HCT116 (cell line): ENCODE results near the gene SP3. TPM values are rescaled to one million over a fixed set of nuclear protein-coding genes. Genes with fewer than 3 reads are reported as not detected.

Experiments
- ATAC-seq: fragments of 200-7000 bp; cut with Tn5 transposase; 2 replicates; pipeline ENCODE4 v1.9.1; 2020; ENCODE audit warnings: mild to moderate bottlenecking, moderate library complexity
- BruUV-seq: library from RNA; stranded (reverse); fragments of 400-500 nt; replicated peaks from 2 replicates; lab custom pipeline; 2021; lab: Mats Ljungman, UMichigan
- CTCF ChIA-PET: fragments of 300-600 bp; sonication (Branson Sonifier 250); formaldehyde crosslinking; loops from one replicate; lab custom pipeline; 2021; ENCODE audit warnings: antibody characterized with exemption; lab: Charles Lee
- POLR2A ChIA-PET: fragments of 300-600, 350-600 bp; sonication (Branson Sonifier 250); formaldehyde crosslinking; loops from one replicate; lab custom pipeline; 2021; ENCODE audit warnings: antibody characterized with exemption; lab: Charles Lee
- RAD21 ChIA-PET, 2 experiments: fragments of 300-600 bp; sonication (Branson Sonifier 250); formaldehyde crosslinking; loops; one replicate each; lab custom pipeline; 2023; ENCODE audit warnings: low total read pairs in 2 of 2; ENCODE audit not compliant: uncharacterized antibody in 2 of 2, unreplicated experiment in 2 of 2, low non-redundant PET in 1 of 2; lab: Charles Lee
- DNase-seq: peaks from one replicate; pipeline ENCODE4 v3.0.0-alpha.2; 2010; ENCODE audit warnings: low read depth, low spot score
- H2AFZ ChIP-seq: fragments of 200-600 bp; shearing (Covaris generic), sonication (generic); 2 replicates; pipeline ENCODE4 v1.6.1; 2017; ENCODE audit warnings: low read depth, mixed run types, mixed read lengths, antibody characterized with exemption, low read length; ENCODE audit not compliant: poor library complexity, severe bottlenecking
- H3K27ac ChIP-seq: 2 replicates; pipeline ENCODE4 v1.5.1; 2012; ENCODE audit warnings: low read depth, low read length
- H3K27me3 ChIP-seq: fragments of 200-600 bp; sonication (generic); 2 replicates; pipeline ENCODE4 v1.6.1; 2016; ENCODE audit warnings: mixed run types, low read length, mixed read lengths; ENCODE audit not compliant: insufficient read depth
- H3K36me3 ChIP-seq, 2 experiments: fragments of 200-500 bp in 1 of 2; fragments of 200-600 bp in 1 of 2; sonication (Bioruptor generic) in 1 of 2; sonication (generic) in 1 of 2; 2 replicates each; pipeline versions ENCODE4 v1.5.1 to v1.6.1; 2014 to 2016; ENCODE audit warnings: low read length in 2 of 2, inconsistent platforms in 1 of 2, mixed read lengths in 1 of 2, mixed run types in 1 of 2; ENCODE audit not compliant: insufficient read depth in 2 of 2, control insufficient read depth in 1 of 2
- H3K4me1 ChIP-seq, 2 experiments: fragments of 200-600 bp in 1 of 2; sonication (generic) in 1 of 2; 2 replicates each; pipeline versions ENCODE4 v1.5.1 to v1.6.1; 2012 to 2017; ENCODE audit warnings: low read length in 2 of 2, inconsistent platforms in 1 of 2, mild to moderate bottlenecking in 1 of 2, mixed read lengths in 1 of 2, mixed run types in 1 of 2, moderate library complexity in 1 of 2; ENCODE audit not compliant: insufficient read depth in 2 of 2, control insufficient read depth in 1 of 2
- H3K4me2 ChIP-seq: fragments of 200-600 bp; sonication (generic); 2 replicates; pipeline ENCODE4 v1.6.1; 2017; ENCODE audit warnings: mixed run types, low read length, mixed read lengths
- H3K4me3 ChIP-seq, 2 experiments: fragments of 200-600 bp in 1 of 2; sonication (generic) in 1 of 2; replicated peaks in 1 of 2; 2 replicates each; pipeline ENCODE4 v1.5.1; 2011 to 2016; ENCODE audit warnings: low read length in 2 of 2, control low read depth in 1 of 2, low read depth in 1 of 2, mild to moderate bottlenecking in 1 of 2, mixed read lengths in 1 of 2, mixed run types in 1 of 2
- H3K79me2 ChIP-seq: fragments of 200-600 bp; sonication (generic); 2 replicates; pipeline ENCODE4 v1.6.1; 2017; ENCODE audit warnings: mild to moderate bottlenecking, mixed run types, low read length, moderate library complexity, mixed read lengths; ENCODE audit not compliant: insufficient read depth
- H3K9ac ChIP-seq: fragments of 200-600 bp; sonication (generic); 2 replicates; pipeline ENCODE4 v1.6.1; 2016; ENCODE audit warnings: low read length, mixed read lengths
- H3K9me2 ChIP-seq: fragments of 200-600 bp; sonication (generic), shearing (Covaris generic); 2 replicates; pipeline ENCODE4 v1.6.1; 2017; ENCODE audit warnings: mixed run types, mild to moderate bottlenecking, moderate library complexity; ENCODE audit not compliant: insufficient read depth
- H3K9me3 ChIP-seq, 2 experiments: fragments of 200-500 bp in 1 of 2; fragments of 200-600 bp in 1 of 2; sonication (Bioruptor generic) in 1 of 2; sonication (generic) in 1 of 2; 2 replicates each; pipeline ENCODE4 v1.6.1; 2014 to 2017; ENCODE audit warnings: low read length in 2 of 2, mixed read lengths in 2 of 2, inconsistent platforms in 1 of 2, low read depth in 1 of 2, mild to moderate bottlenecking in 1 of 2, mixed run types in 1 of 2, moderate library complexity in 1 of 2; ENCODE audit not compliant: control insufficient read depth in 1 of 2, insufficient read depth in 1 of 2
- H4K20me1 ChIP-seq: fragments of 200-600 bp; sonication (generic), shearing (Covaris generic); 2 replicates; pipeline ENCODE4 v1.6.1; 2017; ENCODE audit warnings: mixed run types, mild to moderate bottlenecking, moderate library complexity; ENCODE audit not compliant: insufficient read depth
- ATF3 ChIP-seq: IDR thresholded peaks from 2 replicates; pipeline ENCODE4 v1.6.1; 2012
- CTCF ChIP-seq, 3 experiments: fragments of 200-600 bp in 1 of 3; sonication (generic) in 1 of 3; IDR thresholded peaks in 2 of 3; conservative IDR thresholded peaks in 1 of 3; 2 replicates each; pipeline ENCODE4 v1.5.1; 2012 to 2017; ENCODE audit warnings: low read depth in 2 of 3, low read length in 2 of 3, antibody characterized with exemption in 1 of 3, borderline replicate concordance in 1 of 3, control low read depth in 1 of 3, mild to moderate bottlenecking in 1 of 3, mixed read lengths in 1 of 3, mixed run types in 1 of 3, moderate library complexity in 1 of 3; ENCODE audit not compliant: insufficient read depth in 1 of 3
- MAX ChIP-seq: IDR thresholded peaks from 2 replicates; pipeline ENCODE4 v1.6.1; 2012
- POLR2AphosphoS5 ChIP-seq: IDR thresholded peaks from 2 replicates; pipeline ENCODE4 v1.6.1; 2011; ENCODE audit warnings: mild to moderate bottlenecking, low read depth, low read length, moderate library complexity
- TCF7L2 ChIP-seq: IDR thresholded peaks from 2 replicates; pipeline ENCODE4 v1.7.0; 2011; ENCODE audit warnings: borderline replicate concordance, inconsistent platforms; ENCODE audit not compliant: insufficient read depth, insufficient read length; ENCODE audit errors: extremely low read depth
- ZFX ChIP-seq: fragments of 450-650 bp; IDR thresholded peaks from 2 replicates; pipeline ENCODE4 v1.6.1; 2017
- intact Hi-C: fragments of 100-400 bp; cut with micrococcal nuclease; formaldehyde crosslinking; loops from 2 replicates; pipeline ENCODE4 v1.10.0; 2022
- total RNA-seq: library from RNA; stranded (reverse); gene quantifications from one replicate; pipeline ENCODE4 v1.2.1, GENCODE V29; 2021; ENCODE audit not compliant: unreplicated experiment

Gene SP3
- total RNA-seq, 1 experiment from 2014 or later = 98.0 TPM

DNA sequence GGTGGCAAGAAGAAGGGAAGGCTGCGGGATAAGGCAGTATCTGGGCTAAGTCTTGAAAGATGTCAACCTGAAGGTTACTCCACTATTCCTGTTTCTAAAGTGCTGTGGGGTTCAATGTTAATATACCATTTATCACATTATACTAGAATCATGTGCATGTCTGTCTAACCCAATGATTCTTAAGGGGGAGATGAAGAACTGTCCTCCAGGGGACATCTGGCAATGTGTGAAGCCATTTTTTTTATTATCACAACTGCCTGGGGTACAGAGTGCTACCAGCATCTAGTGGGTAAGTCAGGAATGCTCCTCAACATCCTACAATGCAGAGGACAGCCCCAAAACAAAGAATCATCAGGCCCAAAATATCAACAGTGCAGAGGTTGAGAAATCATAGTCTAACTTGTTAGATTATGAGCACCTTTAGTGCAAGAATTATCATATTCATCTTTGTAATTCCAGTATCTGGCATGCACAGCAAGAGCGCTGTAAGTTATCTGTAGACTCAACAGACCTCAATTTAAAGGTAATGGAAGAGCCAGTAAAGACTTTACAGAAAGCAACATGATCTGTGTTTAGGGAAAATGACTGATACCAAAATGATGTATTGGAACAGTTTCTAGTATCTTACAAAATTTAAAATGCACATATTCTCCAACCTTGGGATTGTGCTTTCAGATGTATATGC is 26.3 kb downstream of the SP3 start:
- intact Hi-C loops = no loop called here
- H3K27ac ChIP-seq = no peak overlapping the region
- H3K27me3 ChIP-seq = no peaks in the 10 kb centered on the region
- H4K20me1 ChIP-seq = peaks cover 52% of the 10 kb centered on the region
- RAD21 ChIA-PET = no interaction called here
- no peak overlapping the region for H3K4me3 ChIP-seq
- no TSS peak for BruUV-seq
- no peak overlapping the region for H3K9ac ChIP-seq
- no peak for ATAC-seq
- H3K4me1 ChIP-seq = peaks cover 48 to 94% of the 10 kb centered on the region in 2 experiments
- peaks cover 100% of the 10 kb centered on the region for H3K79me2 ChIP-seq
- POLR2A ChIA-PET = interaction anchor here (0.7 kb wide), 1 partner anchor 398 kb away, joined by 4 read pairs; no protein-coding TSS in a partner anchor
- TF ChIP-seq POLR2AphosphoS5 (no peak), MAX (no peak), ZFX (no peak), TCF7L2 (no peak), ATF3 (no peak), CTCF (IDR thresholded peaks at IDR 0.05 in 2 of 3, conservative IDR thresholded peaks at IDR 0.05 in 1 of 3; ENCODE audit: borderline replicate concordance in 1 of 3, insufficient read depth in 1 of 3, low read depth in 2 of 3, low read length in 2 of 3) (no peak)
- TF ChIP-seq, all 23 proteins: peak for 0
- DNase-seq = no peak
- Histone ChIP-seq H3K36me3 (no peaks in the 10 kb centered on the region), H2AFZ (no peak overlapping the region), H3K9me3 (no peaks in the 10 kb centered on the region), H3K9me2 (no peaks in the 10 kb centered on the region), H3K4me2 (peak overlapping the region; percentile 59)
- CTCF ChIA-PET = no interaction called here
